ENCODE results near the gene SOX10. TPM values are rescaled to one million over a fixed set of nuclear protein-coding genes. Genes with fewer than 3 reads are reported as not detected.

SOX10 gene
- total RNA-seq, 1 experiment from 2014 or later: 2.4 TPM

- H3K27me3 ChIP-seq (ENCODE audit: insufficient read depth, low read length): no peaks in the 10 kb centered on the region
- no CpG with 5 or more reads among the region's 7 CpGs for WGBS (ENCODE audit: extremely low coverage, insufficient read length, low lambda C conversion rate)
- H4K20me1 ChIP-seq (ENCODE audit: control insufficient read depth, insufficient read depth, insufficient read length): no peaks in the 10 kb centered on the region
- H3K4me2 ChIP-seq (ENCODE audit: insufficient read depth, insufficient read length, low read length): no peak overlapping the region
- H2AFZ ChIP-seq (ENCODE audit: low read length): no peak overlapping the region
- no peak overlapping the region for H2BK5ac ChIP-seq (ENCODE audit: insufficient read length, low read length)
- H2AK5ac ChIP-seq (ENCODE audit: insufficient read length, low read length): no peak overlapping the region
- H3K27ac ChIP-seq (ENCODE audit: insufficient read length, low read depth, low read length): no peak overlapping the region
- no peak overlapping the region for H4K8ac ChIP-seq (replicated peaks; ENCODE audit: insufficient read length, low read depth, low read length)
- H4K91ac ChIP-seq (ENCODE audit: insufficient read length, low read depth, low read length): no peak overlapping the region
- H3K23ac ChIP-seq (ENCODE audit: insufficient read length, low read depth, low read length): no peak overlapping the region
- no peaks in the 10 kb centered on the region for H3K4me1 ChIP-seq (ENCODE audit: insufficient read depth, low read length)
- no peak overlapping the region for H2BK12ac ChIP-seq (ENCODE audit: insufficient read length, low read depth, low read length)
- Mint-ChIP-seq H3K27ac (no peak overlapping the region), H3K27me3 (ENCODE audit: low read depth) (no peaks in the 10 kb centered on the region), H3K36me3 (ENCODE audit: insufficient read depth in 1 of 3, low read depth in 3 of 3) (peaks cover 0 to 48% (median 22%) of the 10 kb centered on the region in 3 experiments; a peak in 6 of 7 replicates), H3K4me3 (no peak overlapping the region), H3K4me1 (0 out of 4 replicates have a peak, but pooled peaks cover 0 to 3% of the 10 kb centered on the region in 2 experiments), H3K9me3 (no peaks in the 10 kb centered on the region)
- no peak overlapping the region for H3K14ac ChIP-seq (ENCODE audit: insufficient read depth, low read length)
- H2BK15ac ChIP-seq (ENCODE audit: low read depth, low read length): no peak overlapping the region
- H3K4ac ChIP-seq (ENCODE audit: low read depth, low read length): no peak overlapping the region
- no peak overlapping the region for H4K5ac ChIP-seq (ENCODE audit: insufficient read length, low read depth, low read length)
- H3K79me2 ChIP-seq (ENCODE audit: insufficient read depth, low read length): no peaks in the 10 kb centered on the region
- H3K79me1 ChIP-seq (ENCODE audit: insufficient read depth, low read depth, low read length, poor library complexity, severe bottlenecking): no peaks in the 10 kb centered on the region
- TF ChIP-seq, protein P1, sequence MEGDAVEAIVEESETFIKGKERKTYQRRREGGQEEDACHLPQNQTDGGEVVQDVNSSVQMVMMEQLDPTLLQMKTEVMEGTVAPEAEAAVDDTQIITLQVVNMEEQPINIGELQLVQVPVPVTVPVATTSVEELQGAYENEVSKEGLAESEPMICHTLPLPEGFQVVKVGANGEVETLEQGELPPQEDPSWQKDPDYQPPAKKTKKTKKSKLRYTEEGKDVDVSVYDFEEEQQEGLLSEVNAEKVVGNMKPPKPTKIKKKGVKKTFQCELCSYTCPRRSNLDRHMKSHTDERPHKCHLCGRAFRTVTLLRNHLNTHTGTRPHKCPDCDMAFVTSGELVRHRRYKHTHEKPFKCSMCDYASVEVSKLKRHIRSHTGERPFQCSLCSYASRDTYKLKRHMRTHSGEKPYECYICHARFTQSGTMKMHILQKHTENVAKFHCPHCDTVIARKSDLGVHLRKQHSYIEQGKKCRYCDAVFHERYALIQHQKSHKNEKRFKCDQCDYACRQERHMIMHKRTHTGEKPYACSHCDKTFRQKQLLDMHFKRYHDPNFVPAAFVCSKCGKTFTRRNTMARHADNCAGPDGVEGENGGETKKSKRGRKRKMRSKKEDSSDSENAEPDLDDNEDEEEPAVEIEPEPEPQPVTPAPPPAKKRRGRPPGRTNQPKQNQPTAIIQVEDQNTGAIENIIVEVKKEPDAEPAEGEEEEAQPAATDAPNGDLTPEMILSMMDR (conservative IDR thresholded peaks at IDR 0.05): no peak
- no peak overlapping the region for H3K56ac ChIP-seq (ENCODE audit: insufficient read length, low read depth, low read length)
- H3K23me2 ChIP-seq (ENCODE audit: insufficient read length, low read depth, low read length, poor library complexity, severe bottlenecking): peaks cover 2% of the 10 kb centered on the region
- no peaks in the 10 kb centered on the region for H3K9me3 ChIP-seq (ENCODE audit: control insufficient read depth, low read depth, low read length)
- H3K18ac ChIP-seq (ENCODE audit: insufficient read length, low read depth, low read length): no peak overlapping the region
- H2BK120ac ChIP-seq (ENCODE audit: low read depth, low read length, poor library complexity, severe bottlenecking): no peak overlapping the region
- H2BK20ac ChIP-seq (ENCODE audit: low read depth, low read length, poor library complexity, severe bottlenecking): no peak overlapping the region
- H3K9ac ChIP-seq (ENCODE audit: extremely low read depth, insufficient read length, low read length): no peak overlapping the region
- H3T11ph ChIP-seq (ENCODE audit: low read length): no peak overlapping the region
- DNase-seq: no peak
These were observed 58.0 kb downstream of the SOX10 start for GRCh38 chr22:37926358-37926757.

All from H9 (cell line).